GM10248 (cell line): ENCODE data around the gene MMS19.

ENCODE experiments used
- CTCF ChIA-PET: fragments of 300-600 bp; sonication (Branson Sonifier 250); formaldehyde crosslinking; extraction: SDS; loops from one replicate; lab custom pipeline; 2021; ENCODE audit warnings: antibody characterized with exemption; lab: Yijun Ruan, JAX
- POLR2A ChIA-PET: fragments of 350-650 bp; sonication (Branson Sonifier 250); formaldehyde crosslinking; extraction: SDS; loops from one replicate; lab custom pipeline; 2020; ENCODE audit warnings: antibody characterized with exemption; lab: Yijun Ruan, JAX
- DNase-seq: peaks from one replicate; pipeline ENCODE4 v3.0.0; 2012; ENCODE audit errors: extremely low spot score
- CTCF ChIP-seq: IDR thresholded peaks from 2 replicates; pipeline ENCODE4 v1.5.1; 2012; ENCODE audit warnings: mild to moderate bottlenecking, low read depth; ENCODE audit errors: extremely low read depth, missing control alignments, control extremely low read depth

MMS19 gene

GRCh38 chr10:97456034-97456685 is 42.1 kb downstream of the MMS19 start:
- CTCF ChIA-PET: interaction anchor here (0.5 to 1.3 kb wide), 5 partner anchors 9 to 125 kb away, joined by 3 to 5 read pairs (median 4); no protein-coding TSS in a partner anchor
- TF ChIP-seq CTCF: no peak

GRCh38 chr10:97454330-97455036 is 43.7 kb downstream of the MMS19 start:
- no peak for TF ChIP-seq CTCF
- ChIA-PET CTCF (interaction anchor here (3.5 kb wide), 1 partner anchor 11 kb away, joined by 19 read pairs; no protein-coding TSS in a partner anchor), POLR2A (no interaction called here)
- DNase-seq: no peak

More at GRCh38 chr10:97456034-97456685, 42.1 kb downstream of the MMS19 start:
- DNase-seq: no peak
- POLR2A ChIA-PET: interaction anchor here (0.6 kb wide), 1 partner anchor 10 kb away, joined by 3 read pairs; no protein-coding TSS in a partner anchor

- CTCF ChIA-PET: interaction anchor here (1.0 to 3.5 kb wide), 5 partner anchors 10 to 44 kb away, joined by 3 to 19 read pairs (median 5); no protein-coding TSS in a partner anchor
These were observed 45.9 kb downstream of the MMS19 start for GRCh38 chr10:97452352-97452751.

GRCh38 chr10:97451605-97452004 is 46.6 kb downstream of the MMS19 start:
- POLR2A ChIA-PET: no interaction called here
- no peak for DNase-seq
- CTCF ChIA-PET: interaction anchor here (1.3 kb wide), 1 partner anchor 13 kb away, joined by 3 read pairs; no protein-coding TSS in a partner anchor
- no peak for TF ChIP-seq CTCF

More at GRCh38 chr10:97452352-97452751, 45.9 kb downstream of the MMS19 start:
- DNase-seq: no peak
- POLR2A ChIA-PET: no interaction called here
- no peak for TF ChIP-seq CTCF

GRCh38 chr10:97450828-97451227 is 47.4 kb downstream of the MMS19 start:
- ChIA-PET POLR2A (no interaction called here), CTCF (no interaction called here)
- TF ChIP-seq CTCF: no peak
- no peak for DNase-seq
